HG03432 (cell line): ENCODE measurements around the gene CARD10.
"Not testable (repeated sequence)": the region's sequence is repeated elsewhere in the genome, so short reads cannot be mapped to it uniquely, and the experiment has no call there.

Source experiments
- ATAC-seq: cut with Tn5 transposase; IDR thresholded peaks from one replicate; pipeline ENCODE4 v1.9.1; 2021; ENCODE audit warnings: mild to moderate bottlenecking, moderate library complexity; ENCODE audit not compliant: unreplicated experiment

Gene CARD10

DNA sequence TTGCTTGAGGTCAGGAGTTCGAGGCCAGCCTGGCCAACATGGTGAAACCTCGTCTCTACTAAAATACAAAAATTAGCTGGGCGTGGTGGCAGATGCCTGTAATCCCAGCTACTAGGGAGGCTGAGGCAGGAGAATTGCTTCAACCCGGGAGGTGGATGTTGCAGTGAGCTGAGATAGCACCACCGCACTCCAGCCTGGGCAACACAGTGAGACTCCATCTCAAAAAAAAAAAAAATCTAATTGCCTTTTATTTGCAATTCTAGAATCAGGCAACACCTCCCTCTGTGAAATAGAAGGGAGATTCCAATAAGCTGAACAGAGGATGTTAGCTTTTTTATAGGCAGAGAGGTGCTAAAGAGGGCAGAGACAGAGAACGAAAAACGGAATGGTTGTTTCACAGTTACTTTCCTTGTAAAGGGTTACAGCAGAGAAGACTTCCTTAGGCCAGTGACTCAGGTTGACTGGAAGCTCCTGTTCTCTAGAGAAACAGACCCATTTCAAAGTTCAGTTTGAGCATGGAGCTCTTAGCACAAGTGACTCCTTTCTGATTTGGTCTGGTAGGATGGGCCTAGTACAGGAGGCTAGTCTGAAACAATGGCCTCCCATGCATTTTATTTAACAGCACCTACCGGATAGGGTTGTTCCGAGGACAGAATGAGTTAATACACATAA lies 8.0 kb upstream of the CARD10 start:
- not testable (repeated sequence) for ATAC-seq

- no peak for ATAC-seq
Observed at GRCh38 chr22:37526376-37526775, 7.2 kb upstream of the CARD10 start.

DNA sequence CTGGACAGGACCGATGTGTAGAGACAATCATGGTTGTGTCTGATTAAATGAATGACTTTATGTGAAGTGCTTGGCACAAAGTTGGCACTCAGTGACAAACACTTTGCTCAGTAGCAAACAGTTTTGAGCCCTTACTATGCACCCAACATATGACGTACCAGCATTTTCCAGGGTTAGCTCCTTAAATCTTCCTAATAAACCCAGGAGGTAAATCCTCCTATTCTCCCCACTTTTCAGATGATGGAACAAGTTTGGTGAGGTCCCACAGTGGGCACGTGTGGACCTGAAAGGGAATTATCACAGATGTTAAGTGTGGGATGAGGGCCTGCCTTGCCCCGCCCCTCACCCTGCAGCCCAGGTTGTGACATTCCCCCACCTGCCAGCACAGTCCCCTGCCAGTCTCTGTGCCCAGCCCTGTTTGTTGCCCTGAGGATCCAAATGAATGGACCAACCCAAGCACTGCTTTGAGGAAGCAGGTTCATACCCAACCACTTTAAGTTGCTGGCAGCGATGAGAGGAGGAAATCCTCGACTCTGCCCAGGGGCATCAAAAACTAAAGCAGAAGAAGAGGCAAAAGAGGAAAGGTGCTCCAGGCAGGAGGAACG lies 6.6 kb upstream of the CARD10 start:
- no peak for ATAC-seq

DNA sequence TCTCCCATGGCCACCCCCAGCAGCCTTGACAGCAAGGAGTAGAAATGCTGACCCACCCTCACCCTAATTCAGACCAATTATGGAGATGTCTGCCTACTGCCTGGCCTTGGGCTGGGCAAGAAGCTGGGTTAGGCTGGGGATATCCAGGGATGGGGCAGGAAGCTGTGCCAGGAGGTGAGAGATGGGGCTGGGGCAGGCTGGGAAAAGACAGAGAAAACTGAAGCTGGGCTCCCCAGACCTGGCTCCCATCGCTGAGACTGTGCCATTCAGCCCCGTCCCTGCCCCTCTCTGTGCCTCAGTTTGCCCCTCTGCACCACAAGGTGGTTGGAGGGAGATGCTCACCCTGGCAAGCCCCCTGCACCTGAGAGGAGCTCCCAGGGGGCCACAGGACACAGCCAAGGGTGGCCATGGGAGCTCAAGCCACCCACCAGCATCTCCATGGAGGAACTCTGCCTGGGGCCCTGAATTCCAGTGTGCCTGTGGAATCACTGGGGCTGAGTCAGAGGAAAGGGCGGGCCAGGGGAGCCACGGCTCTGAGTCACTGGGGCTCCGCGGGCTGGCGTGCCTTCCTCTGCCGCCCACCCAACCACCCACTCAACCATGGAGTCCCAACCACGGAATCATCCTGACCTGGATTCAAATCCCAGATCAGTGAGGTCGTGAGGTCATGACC lies 6.0 kb upstream of the CARD10 start:
- no peak for ATAC-seq

GRCh38 chr22:37522482-37522881 lies 3.3 kb upstream of the CARD10 start:
- ATAC-seq, result no peak

GRCh38 chr22:37521236-37521739 lies 2.1 kb upstream of the CARD10 start:
- no peak for ATAC-seq

GRCh38 chr22:37520776-37521191 lies 1.6 kb upstream of the CARD10 start:
- no peak for ATAC-seq

DNA sequence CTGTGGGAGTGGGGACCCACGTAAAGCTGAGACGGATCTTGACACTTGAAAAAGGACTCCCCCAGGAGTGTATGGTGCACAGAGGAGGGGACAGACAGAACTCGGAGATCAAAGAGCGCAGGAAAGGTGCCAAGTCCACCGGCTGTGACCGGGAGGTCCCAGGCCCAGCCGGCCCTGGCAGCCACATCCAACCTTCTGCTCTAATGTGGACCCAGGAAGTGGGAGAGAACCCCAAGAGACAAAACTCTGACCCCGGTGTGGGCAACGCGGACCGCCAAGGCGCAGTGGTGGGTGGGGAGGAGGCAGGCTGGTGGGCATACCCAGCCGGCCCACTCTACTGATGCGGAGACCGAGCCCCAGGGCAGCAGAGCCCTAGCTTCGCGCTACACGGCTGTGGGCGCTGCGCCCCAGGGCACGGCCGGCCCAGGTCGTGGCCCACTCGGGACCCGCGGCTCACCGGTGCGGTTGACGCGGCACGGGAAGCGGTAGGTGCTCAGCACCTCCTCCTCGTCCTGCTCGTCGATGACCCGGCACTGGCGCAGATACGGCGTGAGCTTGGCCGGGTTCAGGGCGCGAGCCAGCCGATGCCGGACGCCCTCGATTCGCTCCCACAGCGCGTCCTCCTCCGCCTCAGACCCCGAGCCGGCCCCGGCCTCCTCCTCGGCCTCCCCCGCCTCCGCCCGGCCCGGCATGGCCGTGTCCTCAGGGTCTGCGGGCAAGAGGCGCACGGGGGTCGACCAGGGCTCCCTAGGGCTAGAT lies 527 bp downstream of the CARD10 start:
- no peak for ATAC-seq

- no peak for ATAC-seq
Observed at GRCh38 chr22:37517826-37518450, 1.3 kb downstream of the CARD10 start.

DNA sequence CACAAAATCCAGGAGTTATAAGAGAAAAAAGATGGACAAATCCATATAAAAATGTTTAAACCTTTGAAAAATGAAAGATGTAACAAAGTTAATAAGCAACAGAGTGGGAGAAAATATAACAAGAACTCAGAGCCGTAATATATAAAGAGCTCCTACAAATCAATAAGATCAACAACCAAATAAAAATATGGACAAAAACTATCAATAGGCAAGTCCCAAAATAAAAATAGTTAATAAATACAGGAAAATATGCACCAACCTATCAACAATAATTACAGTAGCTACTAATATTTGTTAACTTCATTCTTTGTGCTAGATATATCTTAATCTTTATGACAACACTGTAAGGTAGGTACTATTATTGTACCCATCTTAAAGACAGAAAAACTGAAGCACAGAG lies 2.8 kb downstream of the CARD10 start:
- no peak for ATAC-seq

GRCh38 chr22:37515901-37516300 lies 3.3 kb downstream of the CARD10 start:
- no peak for ATAC-seq

- no peak for ATAC-seq
Observed at GRCh38 chr22:37514526-37515051, 4.6 kb downstream of the CARD10 start.

DNA sequence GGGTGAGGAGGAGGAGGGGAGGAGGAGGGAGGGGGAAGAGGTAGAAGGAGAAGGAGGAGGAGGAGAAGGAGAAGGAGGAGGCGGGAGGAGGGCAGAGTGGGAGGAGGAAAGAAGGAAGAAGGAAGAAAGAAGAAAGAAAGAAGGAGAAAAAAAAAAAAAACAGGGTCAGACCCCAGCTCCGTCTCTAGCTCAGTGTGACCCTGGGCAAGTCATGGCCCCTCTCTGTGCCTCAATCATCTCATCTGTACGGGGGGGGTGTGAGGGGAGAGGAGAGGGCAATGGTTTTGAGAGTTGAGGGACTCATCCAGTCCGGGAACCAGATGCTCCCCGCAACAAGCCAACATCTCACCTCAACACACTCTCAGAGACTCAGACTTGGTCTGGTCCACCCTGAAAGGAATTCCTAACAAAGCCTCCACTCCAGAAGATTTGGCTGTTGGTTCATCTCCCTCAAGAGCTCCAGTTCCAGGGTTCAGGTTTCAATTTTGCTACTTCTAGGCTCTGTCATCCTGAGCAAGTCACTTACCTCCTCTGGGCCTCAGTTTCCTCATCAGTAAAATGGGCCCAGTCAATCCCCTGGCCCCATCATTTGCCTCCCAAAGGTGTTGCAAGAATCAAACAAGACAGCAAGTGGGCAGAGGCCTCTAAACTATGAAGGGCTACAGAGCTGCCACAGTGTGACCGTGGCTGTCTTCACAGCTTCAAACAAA lies 7.7 kb downstream of the CARD10 start:
- ATAC-seq, result no peak

DNA sequence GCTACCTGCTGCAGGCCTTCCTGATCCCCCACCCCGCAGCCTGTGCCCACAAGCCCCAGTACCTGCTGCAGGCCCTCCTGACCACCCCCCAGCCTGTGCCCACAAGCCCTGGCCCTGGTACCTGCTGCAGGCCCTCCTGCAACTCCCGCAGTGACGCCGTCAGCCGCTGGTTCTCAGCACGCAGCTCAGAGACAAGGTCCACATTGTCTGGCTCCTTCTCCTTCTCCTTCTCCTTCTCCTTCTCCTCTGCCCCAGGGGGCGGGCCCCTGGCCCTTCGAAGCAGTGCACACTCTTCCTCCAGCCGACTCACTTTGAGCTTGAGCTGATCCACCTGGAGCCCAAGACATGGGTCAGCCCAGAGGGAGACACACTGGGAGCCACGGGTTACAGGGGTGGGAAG lies 9.1 kb downstream of the CARD10 start:
- no peak for ATAC-seq

DNA sequence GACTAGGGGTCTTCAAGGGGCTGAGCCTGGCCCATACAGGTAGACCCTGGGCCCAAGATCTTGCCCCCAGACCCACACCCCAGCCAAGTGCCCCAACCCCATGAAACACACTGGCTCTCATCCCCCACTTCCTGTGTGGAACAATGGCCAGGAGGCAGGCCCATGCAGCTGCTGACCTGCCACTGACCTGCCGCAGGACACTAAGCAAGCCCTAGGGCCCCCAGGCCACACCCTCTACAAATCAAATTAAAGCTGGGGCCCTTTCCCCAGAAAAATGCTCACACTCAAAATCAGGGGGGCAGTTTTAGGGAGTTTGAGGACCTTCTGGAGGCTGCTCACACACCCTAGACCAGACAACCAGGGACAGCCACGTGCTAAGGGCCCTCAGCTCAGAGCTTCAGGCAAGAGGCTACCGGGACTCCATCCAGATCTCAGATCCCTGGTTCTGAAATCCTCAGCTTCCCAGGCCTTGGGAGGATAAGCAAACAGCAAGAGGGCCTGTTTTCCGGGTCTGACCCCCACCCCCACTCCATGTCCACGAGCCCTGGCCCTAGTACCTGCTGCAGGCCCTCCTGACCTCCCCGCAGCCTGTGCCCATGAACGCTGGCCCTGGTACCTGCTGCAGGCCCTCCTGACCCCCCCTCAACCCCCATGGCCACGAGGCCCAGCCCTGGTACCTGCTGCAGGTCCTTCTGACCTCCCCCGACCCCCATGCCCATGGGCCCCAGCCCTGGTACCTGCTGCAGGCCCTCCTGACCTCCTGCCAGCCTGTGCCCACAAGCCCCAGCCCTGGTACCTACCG lies 10.0 kb downstream of the CARD10 start:
- no peak for ATAC-seq

GRCh38 chr22:37508431-37508992 lies 10.7 kb downstream of the CARD10 start:
- no peak for ATAC-seq

GRCh38 chr22:37507731-37508130 lies 11.5 kb downstream of the CARD10 start:
- no peak for ATAC-seq

GRCh38 chr22:37505989-37506388 lies 13.2 kb downstream of the CARD10 start:
- ATAC-seq, result no peak

GRCh38 chr22:37505565-37505964 lies 13.7 kb downstream of the CARD10 start:
- no peak for ATAC-seq
